Epithelial cell of proximal tubule (primary cell): ENCODE results near the gene CD84. TPM values are rescaled to one million over a fixed set of nuclear protein-coding genes. Genes with fewer than 3 reads are reported as not detected.
"Not testable (repeated sequence)": the region's sequence is repeated elsewhere in the genome, so short reads cannot be mapped to it uniquely, and the experiment has no call there.

Experiments
- DNase-seq: peaks from one replicate; pipeline ENCODE4 v3.0.0-alpha.2; 2011; ENCODE audit warnings: low read depth
- H3K4me3 ChIP-seq: 2 replicates; pipeline ENCODE4 v1.5.1; 2011; ENCODE audit warnings: low read depth, mild to moderate bottlenecking, low read length
- CTCF ChIP-seq: conservative IDR thresholded peaks from 2 replicates; pipeline ENCODE4 v1.5.1; 2012; ENCODE audit warnings: low read depth, mild to moderate bottlenecking, low read length
- total RNA-seq: library from RNA; depleted of rRNA; stranded (reverse); fragments of >200 nt; gene quantifications from 2 replicates; pipeline ENCODE4 v1.2.3, GENCODE V29; 2015

CD84 gene
- total RNA-seq, 1 donor from 2014 or later, result not detected

- no peak for DNase-seq
- no peak overlapping the region for H3K4me3 ChIP-seq
- no peak for TF ChIP-seq CTCF
Observed at GRCh38 chr1:160499631-160500030, 79.7 kb downstream of the CD84 start.

GRCh38 chr1:160498301-160499065 lies 80.8 kb downstream of the CD84 start:
- DNase-seq, result not testable (repeated sequence)

GRCh38 chr1:160496334-160496733 lies 83.0 kb downstream of the CD84 start:
- DNase-seq, result no peak
- TF ChIP-seq CTCF, result no peak

More at GRCh38 chr1:160498301-160499065, 80.8 kb downstream of the CD84 start:
- not testable (repeated sequence) for H3K4me3 ChIP-seq

GRCh38 chr1:160494620-160495019 lies 84.7 kb downstream of the CD84 start:
- no peak overlapping the region for H3K4me3 ChIP-seq
- no peak for DNase-seq
- peak; percentile 56 for TF ChIP-seq CTCF

More at GRCh38 chr1:160496334-160496733, 83.0 kb downstream of the CD84 start:
- H3K4me3 ChIP-seq, result no peak overlapping the region

GRCh38 chr1:160492617-160493016 lies 86.7 kb downstream of the CD84 start:
- DNase-seq, result no peak
- no peak for TF ChIP-seq CTCF
- H3K4me3 ChIP-seq, result no peak overlapping the region

- H3K4me3 ChIP-seq, result no peak overlapping the region
- no peak for TF ChIP-seq CTCF
- DNase-seq, result no peak
Observed at GRCh38 chr1:160491981-160492380, 87.3 kb downstream of the CD84 start.

Other genes with a start within 250 kb of the CD84 start
- 89.7 and 96.7 TPM in 2 replicates for gene COPA, start 236.2 kb downstream of the CD84 start, total RNA-seq
- gene NCSTN, start 236.1 kb downstream of the CD84 start, total RNA-seq, result 55.7 and 57.0 TPM in 2 replicates
- gene NHLH1, start 212.4 kb downstream of the CD84 start, total RNA-seq, result not detected in 2 replicates
- gene VANGL2, start 178.9 kb downstream of the CD84 start, total RNA-seq, result 5.6 and 7.2 TPM in 2 replicates
- not detected in 2 replicates for gene SLAMF6, start 56.2 kb downstream of the CD84 start, total RNA-seq
- not detected in 2 replicates for gene SLAMF1, start 67.5 kb upstream of the CD84 start, total RNA-seq
- not detected in 2 replicates for gene CD48, start 132.3 kb upstream of the CD84 start, total RNA-seq
- gene SLAMF7, start 159.8 kb upstream of the CD84 start, total RNA-seq, result 0.06 TPM in 1 of 2 replicates, not detected in the other
- not detected in 2 replicates for gene LY9, start 216.7 kb upstream of the CD84 start, total RNA-seq